HG03066 (cell line): ENCODE measurements around the gene MYL9.
"Not testable (repeated sequence)": the region's sequence is repeated elsewhere in the genome, so short reads cannot be mapped to it uniquely, and the experiment has no call there.

ENCODE experiments used
- ATAC-seq: cut with Tn5 transposase; IDR thresholded peaks from one replicate; pipeline ENCODE4 v1.9.1; 2021; ENCODE audit warnings: low read depth; ENCODE audit not compliant: unreplicated experiment

MYL9 gene

GRCh38 chr20:36541227-36541767, at the start of gene MYL9:
Gene MYL9 (plus strand): TSS chr20:36541519. CDS start chr20:36544885, 3,366 bp downstream.
- ATAC-seq = no peak

GRCh38 chr20:36491901-36492617, 49.3 kb upstream of the MYL9 start:
- no peak for ATAC-seq

- ATAC-seq = no peak
These were observed 48.1 kb upstream of the MYL9 start for GRCh38 chr20:36493051-36493800.

- ATAC-seq = no peak
These were observed 47.6 kb upstream of the MYL9 start for GRCh38 chr20:36493801-36494114.

GRCh38 chr20:36496707-36497669, 44.3 kb upstream of the MYL9 start:
- no peak for ATAC-seq

GRCh38 chr20:36497856-36498255, 43.5 kb upstream of the MYL9 start:
- ATAC-seq = no peak

GRCh38 chr20:36498386-36499179, 42.7 kb upstream of the MYL9 start:
- ATAC-seq = no peak

GRCh38 chr20:36499211-36499610, 42.1 kb upstream of the MYL9 start:
- ATAC-seq = no peak

GRCh38 chr20:36499723-36500501, 41.4 kb upstream of the MYL9 start:
- ATAC-seq = no peak

GRCh38 chr20:36501367-36502006, 39.8 kb upstream of the MYL9 start:
- no peak for ATAC-seq

GRCh38 chr20:36504295-36504694, 37.0 kb upstream of the MYL9 start:
- ATAC-seq = no peak

- ATAC-seq = no peak
These were observed 35.1 kb upstream of the MYL9 start for GRCh38 chr20:36506253-36506652.

- ATAC-seq = no peak
These were observed 33.6 kb upstream of the MYL9 start for GRCh38 chr20:36507746-36508145.

- no peak for ATAC-seq
These were observed 22.2 kb upstream of the MYL9 start for GRCh38 chr20:36519012-36519719.

GRCh38 chr20:36519944-36520343, 21.4 kb upstream of the MYL9 start:
- no peak for ATAC-seq

- ATAC-seq = no peak
These were observed 19.8 kb upstream of the MYL9 start for GRCh38 chr20:36521526-36521925.

- ATAC-seq = not testable (repeated sequence)
These were observed 18.9 kb upstream of the MYL9 start for GRCh38 chr20:36522412-36522811.

GRCh38 chr20:36523341-36523740, 18.0 kb upstream of the MYL9 start:
- ATAC-seq = no peak
